ENCODE measurements around the gene ATG16L2.

- no peak for TF ChIP-seq CTCF (IDR thresholded peaks at IDR 0.05)
- TF ChIP-seq POLR2A (IDR thresholded peaks at IDR 0.05) = no peak
Observed at GRCh38 chr11:72772059-72772458, 42.2 kb upstream of the ATG16L2 start.
